PC-9 (cell line): ENCODE data around the gene CTSF.

ENCODE experiments used
- EZH2 ChIP-seq: fragments of 200-600 bp; sonication (generic); IDR thresholded peaks from 2 replicates; pipeline ENCODE4 v1.8.0; 2017; ENCODE audit warnings: antibody characterized with exemption, low read depth
- TF ChIP-seq, protein P1 (sequence below): fragments of 200-600 bp; sonication (generic); conservative IDR thresholded peaks from 2 replicates; pipeline ENCODE4 v1.6.1; 2017; ENCODE audit warnings: mixed run types, antibody characterized with exemption, mild to moderate bottlenecking, moderate library complexity

DNA sequence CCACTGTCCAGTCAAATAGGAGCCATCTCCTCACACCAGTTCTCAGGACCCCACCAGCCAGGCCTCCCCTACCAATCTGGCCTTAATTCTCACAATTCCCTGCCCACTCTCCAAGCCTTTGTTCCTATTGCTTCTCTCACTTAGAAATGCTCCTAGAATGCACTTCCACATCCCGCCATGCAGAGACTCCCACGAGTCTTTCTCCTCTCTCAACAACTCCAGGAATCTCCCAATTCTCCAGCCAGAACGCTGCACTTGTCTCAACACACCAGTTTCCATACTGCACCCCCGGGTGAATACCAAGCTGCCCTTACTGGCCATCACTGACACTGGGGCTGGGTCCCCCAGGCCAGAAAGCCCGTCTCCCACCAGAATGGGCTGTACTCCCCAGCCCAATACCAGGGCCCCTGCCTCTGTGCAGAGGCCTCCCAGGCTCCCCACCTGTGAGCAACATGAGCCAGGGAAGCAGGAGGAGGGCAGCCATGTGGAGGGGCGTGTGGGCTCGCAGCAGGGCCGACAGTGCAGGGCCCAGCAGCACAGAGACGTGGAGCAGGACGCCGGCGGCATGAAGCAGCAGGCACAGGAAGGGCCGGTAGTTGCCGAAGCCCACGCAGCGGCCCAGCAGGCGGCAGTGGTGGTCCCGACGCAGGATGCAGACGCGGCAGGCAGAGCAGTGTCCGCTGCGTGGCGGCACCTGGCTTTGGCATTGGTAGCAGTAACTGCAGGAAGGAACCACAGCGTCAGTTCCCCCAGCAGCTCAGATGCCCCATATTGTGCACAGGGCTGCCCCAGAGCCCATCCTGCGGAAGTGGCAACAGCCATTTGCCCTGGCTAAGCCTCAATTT, 24.9 kb downstream of the CTSF start:
- TF ChIP-seq, protein P1, sequence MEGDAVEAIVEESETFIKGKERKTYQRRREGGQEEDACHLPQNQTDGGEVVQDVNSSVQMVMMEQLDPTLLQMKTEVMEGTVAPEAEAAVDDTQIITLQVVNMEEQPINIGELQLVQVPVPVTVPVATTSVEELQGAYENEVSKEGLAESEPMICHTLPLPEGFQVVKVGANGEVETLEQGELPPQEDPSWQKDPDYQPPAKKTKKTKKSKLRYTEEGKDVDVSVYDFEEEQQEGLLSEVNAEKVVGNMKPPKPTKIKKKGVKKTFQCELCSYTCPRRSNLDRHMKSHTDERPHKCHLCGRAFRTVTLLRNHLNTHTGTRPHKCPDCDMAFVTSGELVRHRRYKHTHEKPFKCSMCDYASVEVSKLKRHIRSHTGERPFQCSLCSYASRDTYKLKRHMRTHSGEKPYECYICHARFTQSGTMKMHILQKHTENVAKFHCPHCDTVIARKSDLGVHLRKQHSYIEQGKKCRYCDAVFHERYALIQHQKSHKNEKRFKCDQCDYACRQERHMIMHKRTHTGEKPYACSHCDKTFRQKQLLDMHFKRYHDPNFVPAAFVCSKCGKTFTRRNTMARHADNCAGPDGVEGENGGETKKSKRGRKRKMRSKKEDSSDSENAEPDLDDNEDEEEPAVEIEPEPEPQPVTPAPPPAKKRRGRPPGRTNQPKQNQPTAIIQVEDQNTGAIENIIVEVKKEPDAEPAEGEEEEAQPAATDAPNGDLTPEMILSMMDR, result no peak
- TF ChIP-seq EZH2, result no peak
